Cardiac muscle cell (in vitro differentiated cells and primary cell): ENCODE data around the gene TMEM184C. TPM values are rescaled to one million over a fixed set of nuclear protein-coding genes. Genes with fewer than 3 reads are reported as not detected.

Experiments used
- DNase-seq, 2 donors: peaks; one replicate each; pipeline versions ENCODE4 v3.0.0 to v3.0.0-alpha.2; 2010 to 2017; ENCODE audit warnings: low read depth in 1 of 2, low spot score in 1 of 2
- H3K27ac ChIP-seq: fragments of 200-600 bp; sonication (generic); 2 replicates; pipeline ENCODE4 v1.5.1; 2016
- H3K27me3 ChIP-seq: fragments of 200-600 bp; sonication (generic); 2 replicates; pipeline ENCODE4 v1.6.0; 2016; ENCODE audit warnings: control low read depth
- H3K36me3 ChIP-seq: fragments of 200-600 bp; sonication (generic); 2 replicates; pipeline ENCODE4 v1.5.1; 2016; ENCODE audit warnings: control low read depth
- H3K4me1 ChIP-seq: fragments of 200-600 bp; sonication (generic); 2 replicates; pipeline ENCODE4 v1.8.1; 2017; ENCODE audit warnings: low read depth, mild to moderate bottlenecking, mixed run types
- H3K4me3 ChIP-seq: fragments of 200-600 bp; sonication (generic); 2 replicates; pipeline ENCODE4 v1.5.1; 2016; ENCODE audit warnings: mild to moderate bottlenecking
- H3K9me3 ChIP-seq: fragments of 200-600 bp; sonication (generic); 2 replicates; pipeline ENCODE4 v1.5.1; 2017; ENCODE audit warnings: low read depth, mild to moderate bottlenecking, control low read depth
- polyA plus RNA-seq: library from polyadenylated mRNA; unstranded; fragments of >200 nt; fragmentation: Nextera tagmentation; extraction: Ambion mirVana; gene quantifications from 2 replicates; pipeline ENCODE4 v1.2.1, GENCODE V29; 2016
- total RNA-seq: library from RNA; depleted of rRNA; stranded (reverse); fragments of >200 nt; gene quantifications from 2 replicates; pipeline ENCODE4 v1.2.3, GENCODE V29; 2016
- TF ChIP-seq, protein P1 (sequence below): IDR thresholded peaks from 2 replicates; pipeline ENCODE4 v1.5.1; 2012; ENCODE audit warnings: low read depth, mild to moderate bottlenecking, low read length

Gene TMEM184C
- total and polyA plus RNA-seq, 2 experiments from 2014 or later: 30.7 to 32.3 TPM

DNA sequence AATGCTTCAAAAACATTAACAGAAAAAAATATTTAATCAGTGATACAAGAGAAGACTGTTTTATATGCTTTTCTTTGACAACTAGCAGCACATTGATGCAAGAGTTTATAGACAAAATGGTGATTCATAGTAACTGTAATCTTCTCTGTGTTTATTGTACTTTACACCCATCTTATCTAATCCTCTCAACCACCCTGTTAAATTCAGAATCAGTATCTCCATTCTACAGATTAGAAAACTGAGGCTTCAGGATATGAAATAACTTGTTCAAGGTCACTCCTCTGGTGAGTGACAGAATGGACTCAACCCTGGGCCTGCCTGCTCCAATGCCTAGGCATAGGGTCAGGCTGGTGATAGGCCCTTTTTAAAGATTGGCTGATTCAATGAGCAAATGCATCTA, 26.1 kb upstream of the TMEM184C start:
- H3K27me3 ChIP-seq: no peaks in the 10 kb centered on the region

DNA sequence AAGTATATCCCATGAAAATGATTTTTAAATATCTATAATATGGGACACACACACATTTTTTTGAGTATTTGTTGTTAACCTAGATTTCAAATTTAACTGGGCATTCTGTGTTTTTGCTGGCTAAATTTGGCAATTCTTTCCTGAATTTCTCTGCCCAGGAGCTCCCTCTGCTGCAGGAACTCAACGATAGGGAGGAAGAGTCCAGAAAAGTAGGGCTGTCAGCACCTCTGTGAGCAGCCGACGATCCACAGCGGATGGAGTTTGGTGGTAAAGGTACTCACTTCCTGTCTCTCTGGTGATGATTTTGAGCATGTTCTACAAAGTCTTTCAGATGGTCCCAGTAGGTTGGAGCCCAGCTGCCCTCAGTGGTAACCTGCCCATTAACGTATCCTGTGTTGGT, 23.1 kb upstream of the TMEM184C start:
- Histone ChIP-seq H3K27ac (no peak overlapping the region), H3K27me3 (no peaks in the 10 kb centered on the region), H3K4me3 (no peak overlapping the region), H3K4me1 (no peaks in the 10 kb centered on the region), H3K36me3 (no peaks in the 10 kb centered on the region), H3K9me3 (no peaks in the 10 kb centered on the region)
- TF ChIP-seq, protein P1, sequence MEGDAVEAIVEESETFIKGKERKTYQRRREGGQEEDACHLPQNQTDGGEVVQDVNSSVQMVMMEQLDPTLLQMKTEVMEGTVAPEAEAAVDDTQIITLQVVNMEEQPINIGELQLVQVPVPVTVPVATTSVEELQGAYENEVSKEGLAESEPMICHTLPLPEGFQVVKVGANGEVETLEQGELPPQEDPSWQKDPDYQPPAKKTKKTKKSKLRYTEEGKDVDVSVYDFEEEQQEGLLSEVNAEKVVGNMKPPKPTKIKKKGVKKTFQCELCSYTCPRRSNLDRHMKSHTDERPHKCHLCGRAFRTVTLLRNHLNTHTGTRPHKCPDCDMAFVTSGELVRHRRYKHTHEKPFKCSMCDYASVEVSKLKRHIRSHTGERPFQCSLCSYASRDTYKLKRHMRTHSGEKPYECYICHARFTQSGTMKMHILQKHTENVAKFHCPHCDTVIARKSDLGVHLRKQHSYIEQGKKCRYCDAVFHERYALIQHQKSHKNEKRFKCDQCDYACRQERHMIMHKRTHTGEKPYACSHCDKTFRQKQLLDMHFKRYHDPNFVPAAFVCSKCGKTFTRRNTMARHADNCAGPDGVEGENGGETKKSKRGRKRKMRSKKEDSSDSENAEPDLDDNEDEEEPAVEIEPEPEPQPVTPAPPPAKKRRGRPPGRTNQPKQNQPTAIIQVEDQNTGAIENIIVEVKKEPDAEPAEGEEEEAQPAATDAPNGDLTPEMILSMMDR: peak; percentile 40
- DNase-seq: peak in 1 of 2 donors; percentile 28

More for the DNA sequence above, 26.1 kb upstream of the TMEM184C start:
- Histone ChIP-seq H3K27ac (no peak overlapping the region), H3K4me1 (peaks cover 11% of the 10 kb centered on the region), H3K9me3 (no peaks in the 10 kb centered on the region), H3K4me3 (no peak overlapping the region), H3K36me3 (no peaks in the 10 kb centered on the region)
- DNase-seq: peak in 1 of 2 donors; percentile 20
- TF ChIP-seq, protein P1: no peak

DNA sequence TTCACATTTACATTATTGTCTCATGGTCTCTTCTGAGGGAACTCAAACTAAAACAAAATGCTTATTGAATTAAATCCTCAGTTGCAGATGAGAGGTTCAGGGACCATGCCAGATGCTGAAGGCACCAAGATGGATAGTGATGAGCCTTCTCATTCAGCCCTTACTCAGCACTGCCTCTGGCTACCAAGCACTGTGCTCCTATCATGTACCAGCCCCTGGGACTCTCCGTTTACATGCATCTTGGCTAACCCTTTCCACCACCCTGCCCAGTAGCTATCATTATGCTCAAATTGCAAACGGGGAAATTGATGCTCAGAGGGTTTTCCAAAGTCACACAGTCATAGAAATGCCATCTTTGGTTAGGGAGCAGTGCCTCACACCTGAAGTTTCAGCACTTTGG, 22.6 kb upstream of the TMEM184C start:
- H3K9me3 ChIP-seq: no peaks in the 10 kb centered on the region
- no peaks in the 10 kb centered on the region for H3K36me3 ChIP-seq
- H3K4me3 ChIP-seq: no peak overlapping the region
- no peak for DNase-seq
- no peaks in the 10 kb centered on the region for H3K4me1 ChIP-seq
- no peak overlapping the region for H3K27ac ChIP-seq
- no peaks in the 10 kb centered on the region for H3K27me3 ChIP-seq
- TF ChIP-seq, protein P1: no peak

DNA sequence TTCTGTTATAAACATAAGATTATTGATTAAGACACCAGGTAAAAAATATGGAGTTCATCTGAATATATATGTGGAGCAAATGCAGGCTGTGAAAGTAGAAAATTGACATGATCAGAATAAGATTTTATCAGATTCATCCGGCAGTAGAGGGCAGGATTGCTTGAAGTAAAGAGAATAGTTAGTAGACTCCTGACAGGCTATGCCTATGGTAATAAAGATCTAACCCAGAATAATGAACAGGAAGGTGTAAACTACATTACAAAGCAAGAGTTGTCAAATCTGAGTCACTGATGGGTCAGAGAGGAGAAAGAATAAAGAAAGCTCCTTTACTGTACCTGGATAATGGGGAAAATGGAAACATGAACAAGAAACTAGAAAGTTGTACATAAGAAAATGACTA, 20.8 kb upstream of the TMEM184C start:
- Histone ChIP-seq H3K4me1 (no peaks in the 10 kb centered on the region), H3K4me3 (no peak overlapping the region), H3K27ac (no peak overlapping the region), H3K27me3 (no peaks in the 10 kb centered on the region), H3K9me3 (no peaks in the 10 kb centered on the region), H3K36me3 (no peaks in the 10 kb centered on the region)
- DNase-seq: no peak
- TF ChIP-seq, protein P1: no peak

DNA sequence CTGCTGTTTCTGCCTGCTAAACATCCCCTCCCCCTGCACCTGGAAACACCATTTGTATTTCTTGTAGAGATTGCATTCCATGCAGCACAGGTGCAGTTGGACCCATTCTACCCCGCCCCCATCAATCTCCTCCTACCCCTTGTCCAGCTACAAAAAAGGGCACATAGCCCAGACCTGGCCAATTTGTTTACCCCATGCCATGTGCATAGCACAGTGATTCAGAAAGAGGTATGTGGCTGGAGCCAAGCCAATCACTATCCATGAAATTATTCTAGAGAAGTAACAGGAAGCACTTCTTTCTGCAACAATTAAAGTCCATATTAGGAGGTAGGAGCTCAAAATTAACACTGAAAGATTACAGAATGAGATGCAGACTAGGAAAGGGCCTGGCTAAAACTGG, 20.2 kb upstream of the TMEM184C start:
- Histone ChIP-seq H3K4me3 (no peak overlapping the region), H3K36me3 (no peaks in the 10 kb centered on the region), H3K9me3 (no peaks in the 10 kb centered on the region), H3K27me3 (no peaks in the 10 kb centered on the region), H3K4me1 (no peaks in the 10 kb centered on the region), H3K27ac (no peak overlapping the region)
- peak in 1 of 2 donors; percentile 80 for DNase-seq
- TF ChIP-seq, protein P1: no peak

DNA sequence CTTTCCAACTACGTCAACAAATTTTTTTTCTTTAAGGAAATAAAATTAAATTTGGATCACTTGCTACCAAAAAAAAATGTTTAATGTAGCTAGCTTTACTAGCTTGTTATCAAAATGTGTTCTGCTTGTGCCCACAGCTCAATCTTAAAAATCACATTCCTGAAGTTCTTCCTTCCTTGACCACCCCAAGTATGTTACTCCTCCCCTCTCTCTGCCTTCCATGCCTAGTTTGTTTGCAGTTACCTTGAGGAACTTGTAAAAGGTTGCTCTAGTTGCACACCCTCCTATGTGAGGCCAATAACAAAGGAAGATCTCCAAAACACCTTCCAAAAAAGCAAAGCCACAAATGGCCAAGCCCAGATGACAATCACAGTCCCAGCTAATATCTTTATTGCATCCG, 19.6 kb upstream of the TMEM184C start:
- TF ChIP-seq, protein P1: no peak
- Histone ChIP-seq H3K27me3 (no peaks in the 10 kb centered on the region), H3K9me3 (no peaks in the 10 kb centered on the region), H3K27ac (no peak overlapping the region), H3K36me3 (no peaks in the 10 kb centered on the region), H3K4me3 (no peak overlapping the region), H3K4me1 (no peaks in the 10 kb centered on the region)
- DNase-seq: no peak
